LoVo (cell line): ENCODE measurements around the gene ZNF664.
A peak's percentile ranks its signal among the peaks of the same experiment; 100 is the strongest.

ENCODE experiments used
- DNase-seq: peaks from one replicate; pipeline ENCODE4 v3.0.0-alpha.2; 2016; ENCODE audit warnings: low spot score

ZNF664 gene

GRCh38 chr12:123990511-123990910 lies 17.5 kb downstream of the ZNF664 start:
- no peak for DNase-seq

DNA sequence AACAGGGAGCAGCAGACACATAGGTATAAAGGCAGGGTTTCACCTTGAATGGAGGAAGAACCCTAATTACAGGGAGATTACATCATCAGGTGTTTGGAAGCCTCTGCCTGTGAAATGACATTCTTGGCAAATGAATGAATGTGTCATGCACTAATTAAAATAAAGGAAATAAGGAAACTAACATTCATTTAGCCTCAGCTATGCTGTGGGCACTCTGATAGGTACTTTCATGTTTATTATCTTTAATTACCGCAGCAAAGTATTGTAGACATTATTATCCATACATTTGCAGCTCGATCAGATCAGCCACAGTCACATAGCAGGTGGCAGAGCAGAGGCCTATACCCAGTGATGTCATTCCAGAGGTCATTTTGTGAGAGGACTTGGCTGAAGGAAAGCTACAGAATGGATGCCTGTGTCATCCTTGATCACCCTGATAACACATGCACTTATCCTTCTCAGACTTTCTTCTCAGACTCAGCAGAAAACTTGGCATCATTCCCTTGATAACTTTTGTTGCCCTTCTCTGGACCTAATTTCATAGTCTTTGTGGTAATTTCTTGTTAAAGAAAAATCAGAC lies 18.4 kb downstream of the ZNF664 start:
- DNase-seq, result peak; percentile 73

- DNase-seq, result no peak
Observed at GRCh38 chr12:123992118-123992825, 19.3 kb downstream of the ZNF664 start.

DNA sequence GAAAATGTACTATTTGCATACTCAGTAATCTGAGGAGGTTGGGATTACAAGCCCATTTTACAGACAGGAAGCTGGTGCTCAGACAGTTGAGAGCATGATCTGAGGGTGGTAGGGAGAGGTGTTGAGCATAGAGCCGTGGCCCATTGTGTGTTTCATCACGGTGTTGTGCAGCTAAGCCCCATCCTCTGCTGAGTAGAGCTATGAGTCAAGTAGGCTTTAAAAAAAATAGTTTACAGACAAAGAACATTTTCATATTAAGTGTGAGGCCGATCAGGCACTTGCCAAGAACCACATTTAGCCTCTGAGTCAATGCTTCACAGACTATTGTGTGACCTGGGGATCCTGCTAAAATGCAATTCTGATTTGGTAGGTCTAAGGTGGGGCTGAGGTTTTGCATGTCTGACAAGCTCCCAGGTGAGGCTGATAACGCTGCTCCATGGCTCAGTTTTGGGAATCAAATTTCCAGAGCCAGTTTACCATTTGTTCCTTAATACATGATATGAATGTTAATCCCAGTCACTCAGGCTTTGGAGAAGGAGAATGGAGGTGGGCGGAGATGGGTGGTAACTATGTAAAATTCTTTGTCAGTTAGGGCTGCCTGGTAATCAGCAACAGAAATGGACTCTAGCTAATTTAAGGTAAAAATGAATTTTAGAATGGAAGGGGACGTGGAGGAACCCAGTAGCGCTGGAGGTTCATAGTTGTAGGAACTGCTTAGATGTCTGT lies 22.2 kb downstream of the ZNF664 start:
- DNase-seq, result no peak

- no peak for DNase-seq
Observed at GRCh38 chr12:123996581-123996980, 23.6 kb downstream of the ZNF664 start.

- no peak for DNase-seq
Observed at GRCh38 chr12:123997033-123997822, 24.2 kb downstream of the ZNF664 start.

GRCh38 chr12:123997908-123998307 lies 24.9 kb downstream of the ZNF664 start:
- DNase-seq, result no peak

DNA sequence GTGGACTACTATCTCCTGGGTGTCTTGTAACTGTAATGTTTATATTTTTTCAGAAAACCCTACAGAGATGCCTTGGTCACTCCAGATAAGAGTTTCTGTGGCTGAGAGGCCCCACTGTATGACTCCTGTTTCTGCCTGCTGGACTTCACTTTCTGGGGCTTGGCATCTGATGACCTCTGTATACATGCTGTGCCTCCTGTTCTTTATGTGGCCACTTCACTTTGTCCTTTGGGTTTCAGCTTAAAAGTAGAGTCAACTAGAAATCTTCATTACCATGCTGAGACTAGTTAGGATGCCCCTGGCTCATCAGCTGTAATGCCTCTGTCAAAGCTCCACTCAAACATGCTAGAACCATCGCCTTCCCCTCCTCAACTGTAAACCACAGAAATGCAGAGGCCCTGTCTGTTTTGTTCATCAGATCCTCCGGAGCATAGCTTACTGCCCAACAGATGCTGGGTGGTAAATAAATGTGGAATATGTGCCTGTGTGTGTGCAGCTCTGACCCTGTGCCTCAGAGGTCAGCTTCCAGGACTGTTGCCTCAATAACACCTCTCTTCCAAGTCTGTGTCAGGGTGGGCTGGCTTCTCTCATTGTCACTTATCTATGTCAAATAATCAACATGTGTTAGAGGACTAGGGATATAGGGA lies 25.5 kb downstream of the ZNF664 start:
- no peak for DNase-seq

DNA sequence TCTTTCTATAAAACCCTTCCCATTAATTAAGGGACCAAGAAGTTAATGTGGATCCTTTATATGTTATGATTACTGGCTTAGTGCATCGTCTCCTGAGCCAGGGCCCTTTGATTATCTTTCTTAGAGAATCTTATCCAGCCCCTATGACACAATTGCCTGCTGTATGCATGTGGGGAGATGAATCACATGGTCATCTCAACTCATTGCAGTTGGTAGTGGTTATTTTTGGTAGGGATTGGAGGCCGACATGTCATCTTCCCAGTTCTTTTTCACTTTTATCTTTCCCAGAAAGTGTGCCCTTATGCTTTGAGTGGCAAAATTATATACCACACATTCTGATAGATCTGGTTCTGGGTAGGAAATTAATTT lies 26.0 kb downstream of the ZNF664 start:
- DNase-seq, result no peak

- no peak for DNase-seq
Observed at GRCh38 chr12:124000111-124000510, 27.1 kb downstream of the ZNF664 start.

DNA sequence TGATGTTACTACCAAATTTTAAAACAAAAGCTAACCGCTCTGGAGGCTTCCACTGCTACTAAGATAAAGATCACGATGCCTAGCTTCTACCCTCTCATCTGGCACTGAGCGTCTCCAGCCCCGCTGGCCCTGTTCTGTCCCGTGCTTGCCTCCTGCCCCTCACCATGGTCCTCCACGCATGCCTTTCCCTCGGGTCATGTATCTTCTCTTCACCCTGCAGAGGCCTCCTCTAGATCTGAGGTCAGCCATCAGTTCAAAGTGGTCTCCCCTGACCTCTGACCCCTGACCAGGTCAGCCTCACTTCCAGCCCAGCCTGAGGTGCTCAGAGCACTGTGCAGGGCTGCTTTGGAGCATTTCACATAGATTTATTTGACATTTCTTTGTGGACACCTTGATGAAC lies 28.3 kb downstream of the ZNF664 start:
- no peak for DNase-seq

- no peak for DNase-seq
Observed at GRCh38 chr12:124002021-124002644, 29.1 kb downstream of the ZNF664 start.

- DNase-seq, result no peak
Observed at GRCh38 chr12:124002654-124003053, 29.6 kb downstream of the ZNF664 start.

- no peak for DNase-seq
Observed at GRCh38 chr12:124004233-124004875, 31.3 kb downstream of the ZNF664 start.

DNA sequence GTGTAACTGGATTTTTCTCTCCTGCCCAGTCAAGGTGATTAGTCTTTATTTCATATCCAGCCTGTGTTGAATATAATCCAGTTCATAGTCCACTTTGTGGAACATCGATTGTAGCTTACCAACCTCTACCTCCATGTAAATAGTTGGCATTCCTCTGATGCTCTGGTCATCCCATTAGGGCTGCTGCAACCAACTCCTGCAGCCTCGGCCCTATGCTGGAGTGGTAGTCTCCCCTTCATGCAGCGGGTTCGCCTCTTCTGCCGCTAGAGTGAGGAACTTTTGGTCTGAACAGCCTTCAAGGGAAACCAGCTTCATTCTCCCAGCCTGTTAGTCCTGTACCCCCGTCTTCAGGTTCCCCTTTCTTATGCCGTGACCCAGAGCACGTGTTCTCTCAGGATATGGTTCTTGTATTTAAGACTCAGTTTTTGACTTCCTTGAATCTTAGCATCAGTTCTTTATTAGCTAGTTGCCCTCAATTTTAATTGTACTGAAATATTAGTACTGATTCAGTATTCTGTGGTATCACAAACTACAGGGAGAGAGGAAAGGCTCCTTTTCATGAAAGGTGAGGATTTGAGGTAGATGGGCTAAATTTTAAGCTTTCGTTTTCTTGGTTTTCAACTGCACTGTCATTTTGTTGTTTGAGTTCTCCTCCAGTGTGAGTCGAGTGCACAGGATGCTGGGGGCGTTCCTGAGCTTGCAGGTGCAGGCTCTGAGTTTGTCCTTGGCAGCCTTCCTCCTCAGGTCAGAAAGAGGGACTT lies 33.2 kb downstream of the ZNF664 start:
- DNase-seq, result no peak

DNA sequence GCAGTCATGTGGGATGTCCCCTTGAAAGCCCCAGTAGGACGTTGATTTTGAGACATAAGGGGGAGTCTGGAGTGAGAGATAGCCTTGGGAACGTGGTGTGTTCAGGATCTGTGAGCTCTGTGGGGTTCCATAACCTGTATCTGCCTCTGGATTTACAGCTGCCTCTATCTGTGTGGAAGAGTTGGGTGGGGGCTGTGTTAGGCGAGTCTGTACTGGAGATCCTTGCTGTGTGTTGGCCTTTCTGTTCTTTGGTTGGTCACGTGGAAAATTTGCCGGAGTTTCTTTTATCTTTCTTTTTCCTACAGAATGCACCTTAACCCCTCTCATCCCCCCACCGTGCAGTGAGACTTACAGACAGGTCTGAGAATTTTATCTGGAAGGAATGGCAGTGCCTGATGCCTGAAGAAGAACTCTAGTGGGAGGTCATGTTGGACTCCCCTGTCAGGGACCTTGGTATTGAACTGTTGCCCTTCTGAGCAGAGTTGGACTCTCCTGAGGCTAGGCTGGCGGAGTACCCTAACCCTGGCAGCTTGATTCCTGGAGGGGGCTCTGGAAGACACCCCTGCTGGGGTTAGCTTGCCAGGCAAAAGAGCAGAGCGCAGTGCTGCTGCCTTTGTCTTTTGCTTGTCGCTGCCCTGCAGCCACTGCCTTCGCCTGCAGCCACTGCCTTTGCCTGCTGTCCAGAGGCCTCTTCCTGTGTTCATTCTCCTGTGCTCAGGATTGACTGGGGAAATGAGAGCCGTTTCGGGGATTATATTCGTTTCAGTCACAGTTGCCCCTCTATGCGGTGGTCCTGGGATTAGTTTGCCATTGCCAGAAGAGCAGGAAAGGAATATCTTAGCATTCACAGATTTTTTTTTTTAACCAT lies 34.1 kb downstream of the ZNF664 start:
- DNase-seq, result no peak

- DNase-seq, result no peak
Observed at GRCh38 chr12:124007826-124008570, 35.0 kb downstream of the ZNF664 start.

GRCh38 chr12:124008595-124008994 lies 35.6 kb downstream of the ZNF664 start:
- DNase-seq, result no peak

- DNase-seq, result no peak
Observed at GRCh38 chr12:124009781-124010180, 36.8 kb downstream of the ZNF664 start.
